Adrenal gland (tissue), 5 donors: ENCODE results near the gene RGS3.

Experiments
- CTCF ChIP-seq, 6 experiments: fragments of 450-650 bp in 4 of 6; fragments of 200-600 bp in 2 of 6; sonication (generic) in 1 of 6; IDR thresholded peaks; 1 replicate in 5 of 6; 2 replicates in 1 of 6; pipeline versions ENCODE4 v1.5.1 to v1.8.0; 2016 to 2021; ENCODE audit warnings: antibody characterized with exemption in 6 of 6, mild to moderate bottlenecking in 2 of 6, moderate library complexity in 1 of 6
- POLR2A ChIP-seq, 2 donors: fragments of 450-650 bp; IDR thresholded peaks; one replicate each; pipeline ENCODE4 v1.6.1; 2017; ENCODE audit warnings: antibody characterized with exemption in 2 of 2, mild to moderate bottlenecking in 2 of 2, moderate library complexity in 1 of 2
- donor health status: DM: no; HTN: no; CAD: no.

- TF ChIP-seq CTCF (IDR thresholded peaks at IDR 0.05) (no peak), POLR2A (IDR thresholded peaks at IDR 0.05) (no peak)
These were observed 7.3 kb upstream of the RGS3 start for GRCh38 chr9:113456235-113456634.
